Thyroid gland (tissue), 4 donors: ENCODE measurements around the gene UBL7.

Source experiments
- CTCF ChIP-seq, 6 experiments: fragments of 200-600 bp in 3 of 6; fragments of 450-650 bp in 3 of 6; sonication (generic) in 3 of 6; IDR thresholded peaks; one replicate each; pipeline ENCODE4 v1.5.1; 2016 to 2019; ENCODE audit warnings: antibody characterized with exemption in 6 of 6, mild to moderate bottlenecking in 2 of 6, inconsistent platforms in 1 of 6, moderate library complexity in 1 of 6
- POLR2A ChIP-seq, 2 donors: fragments of 450-650 bp; IDR thresholded peaks; one replicate each; pipeline ENCODE4 v1.6.1; 2017; ENCODE audit warnings: antibody characterized with exemption in 2 of 2, mild to moderate bottlenecking in 2 of 2, moderate library complexity in 1 of 2

- no peak for TF ChIP-seq CTCF (IDR thresholded peaks at IDR 0.05)
- no peak for TF ChIP-seq POLR2A (IDR thresholded peaks at IDR 0.05)
These were observed 3.9 kb upstream of the UBL7 start for GRCh38 chr15:74464897-74465296.
